Measurements from ENCODE around the gene ACAD8.

ACAD8 gene

DNA sequence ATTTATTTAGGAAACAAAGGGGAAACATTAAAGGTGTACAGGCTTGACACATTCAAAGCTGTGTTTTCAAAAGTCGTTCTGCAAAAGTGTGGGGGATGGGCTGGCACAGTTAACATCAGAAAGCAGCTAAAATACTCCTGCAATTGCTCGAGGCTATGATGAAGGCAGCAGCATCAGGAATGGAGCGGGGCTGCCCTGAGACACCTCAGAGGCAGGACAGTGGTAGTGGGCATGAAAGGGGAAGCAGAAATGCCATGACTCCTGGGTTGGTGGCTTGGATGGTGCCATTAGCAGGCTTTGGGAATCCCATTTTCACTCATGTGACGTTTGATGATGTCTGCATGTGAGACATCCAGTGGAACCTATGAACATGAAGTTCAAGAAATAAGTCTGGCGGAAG, 30.2 kb upstream of the ACAD8 start:
- peak overlapping the region; percentile 42 for H3K4me3 ChIP-seq (ENCODE audit: control insufficient read depth, low read depth, low read length)
- DNase-seq (ENCODE audit: low read depth) = no peak
- TF ChIP-seq, protein P1, sequence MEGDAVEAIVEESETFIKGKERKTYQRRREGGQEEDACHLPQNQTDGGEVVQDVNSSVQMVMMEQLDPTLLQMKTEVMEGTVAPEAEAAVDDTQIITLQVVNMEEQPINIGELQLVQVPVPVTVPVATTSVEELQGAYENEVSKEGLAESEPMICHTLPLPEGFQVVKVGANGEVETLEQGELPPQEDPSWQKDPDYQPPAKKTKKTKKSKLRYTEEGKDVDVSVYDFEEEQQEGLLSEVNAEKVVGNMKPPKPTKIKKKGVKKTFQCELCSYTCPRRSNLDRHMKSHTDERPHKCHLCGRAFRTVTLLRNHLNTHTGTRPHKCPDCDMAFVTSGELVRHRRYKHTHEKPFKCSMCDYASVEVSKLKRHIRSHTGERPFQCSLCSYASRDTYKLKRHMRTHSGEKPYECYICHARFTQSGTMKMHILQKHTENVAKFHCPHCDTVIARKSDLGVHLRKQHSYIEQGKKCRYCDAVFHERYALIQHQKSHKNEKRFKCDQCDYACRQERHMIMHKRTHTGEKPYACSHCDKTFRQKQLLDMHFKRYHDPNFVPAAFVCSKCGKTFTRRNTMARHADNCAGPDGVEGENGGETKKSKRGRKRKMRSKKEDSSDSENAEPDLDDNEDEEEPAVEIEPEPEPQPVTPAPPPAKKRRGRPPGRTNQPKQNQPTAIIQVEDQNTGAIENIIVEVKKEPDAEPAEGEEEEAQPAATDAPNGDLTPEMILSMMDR (IDR thresholded peaks at IDR 0.05; ENCODE audit: control insufficient read depth, insufficient read depth, low read depth, low read length, missing control alignments) = no peak

DNA sequence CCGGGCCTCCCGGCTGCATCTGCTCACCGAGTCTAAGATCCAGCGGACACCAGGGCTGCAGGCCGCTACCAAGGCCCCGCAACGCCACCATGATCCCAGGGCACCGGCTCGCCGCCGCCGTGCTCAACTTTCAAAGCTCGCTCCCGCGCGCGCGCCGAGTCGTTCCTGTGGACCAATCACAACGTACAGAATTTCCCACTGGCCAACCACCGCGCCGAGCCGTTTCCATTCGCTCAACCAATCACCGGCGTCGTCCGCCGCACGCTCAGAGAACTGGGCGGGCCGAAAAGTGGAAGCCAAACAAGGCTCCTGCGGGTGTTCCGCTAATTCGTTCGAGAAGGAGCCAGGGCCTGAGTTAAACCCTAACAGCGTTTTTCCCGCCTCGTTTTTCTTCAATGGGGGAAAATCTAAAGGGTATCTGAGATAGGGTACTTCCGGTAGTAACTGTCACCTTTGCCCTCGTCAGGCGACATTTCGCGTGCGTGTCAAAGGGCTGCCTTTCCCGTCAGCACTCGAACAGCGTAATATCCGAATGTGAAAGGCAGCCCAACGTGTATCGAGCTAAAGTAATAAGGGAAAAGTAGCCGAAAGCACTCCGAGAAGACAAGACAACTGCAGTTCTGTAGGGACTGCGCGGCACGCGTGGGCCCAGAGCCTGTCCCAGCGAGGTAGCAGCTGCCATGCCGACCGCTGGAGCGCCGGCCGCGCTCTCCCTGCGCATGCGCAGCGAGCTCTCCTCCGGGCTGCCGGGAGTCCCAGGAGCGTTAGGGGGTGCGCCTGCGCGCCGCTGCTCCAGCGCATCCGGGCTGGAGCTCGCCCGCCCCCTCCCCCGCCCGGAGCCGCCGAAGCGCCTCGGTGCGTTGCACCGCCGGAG, 29.3 kb upstream of the ACAD8 start, which contains the start of the genes NCAPD3 and VPS26B:
Gene NCAPD3, minus strand, starts transcription at position 132 of the 874 bp plus-strand sequence. Its CDS starts 41 bp downstream, at position 91.
Gene VPS26B, plus strand, starts transcription at position 836 of the 874 bp plus-strand sequence. CDS start 452 bp downstream, outside the sequence.
- peak; percentile 76 for DNase-seq (ENCODE audit: low read depth)
- TF ChIP-seq, protein P1 (IDR thresholded peaks at IDR 0.05; ENCODE audit: control insufficient read depth, insufficient read depth, low read depth, low read length, missing control alignments) = no peak
- peak within 1 kb of the TSS; percentile 79 for H3K4me3 ChIP-seq (ENCODE audit: control insufficient read depth, low read depth, low read length)

DNA sequence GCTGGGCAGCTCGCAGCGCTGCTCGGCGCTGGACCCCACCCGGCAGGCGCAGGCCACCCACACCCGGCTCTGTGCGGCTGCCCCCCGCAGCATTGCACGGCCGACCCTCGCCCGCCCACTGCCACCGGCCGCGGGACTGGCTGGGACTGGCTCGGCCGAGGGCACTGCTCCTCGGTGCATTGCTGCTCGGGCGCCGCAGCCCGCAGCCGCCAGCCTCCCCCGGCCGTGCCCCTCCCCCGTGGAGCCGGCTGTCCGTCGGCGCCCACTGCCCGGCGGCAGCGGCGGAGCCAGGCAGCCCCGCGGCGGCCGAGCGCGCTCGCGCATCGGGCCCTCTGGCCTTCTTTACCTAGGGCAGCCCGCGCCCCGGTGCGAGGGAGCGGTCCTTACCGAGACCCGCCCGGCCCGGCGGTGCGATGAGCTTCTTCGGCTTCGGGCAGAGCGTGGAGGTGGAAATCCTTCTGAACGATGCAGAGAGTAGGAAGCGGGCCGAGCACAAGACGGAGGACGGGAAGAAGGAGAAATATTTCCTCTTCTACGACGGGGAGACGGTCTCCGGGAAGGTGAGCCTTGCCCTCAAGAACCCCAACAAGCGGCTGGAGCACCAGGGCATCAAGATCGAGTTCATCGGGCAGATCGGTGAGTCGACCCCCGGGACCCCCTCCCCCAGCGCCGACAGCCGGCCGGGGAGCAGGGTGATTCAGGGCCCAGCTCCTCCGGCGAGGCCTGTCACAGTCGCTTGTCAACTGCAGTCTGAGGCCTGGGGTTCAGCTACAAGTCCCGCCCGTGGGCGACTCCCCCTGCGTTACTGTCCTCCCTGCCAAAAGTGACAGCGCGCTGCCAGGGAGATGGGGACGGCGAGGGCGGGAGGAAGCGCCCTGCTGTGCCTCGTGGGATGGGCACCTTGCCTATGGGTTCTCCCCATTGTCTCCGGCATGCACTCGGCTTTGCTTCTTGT, 28.4 kb upstream of the ACAD8 start:
- peak overlapping the region; percentile 79 for H3K4me3 ChIP-seq (ENCODE audit: control insufficient read depth, low read depth, low read length)
- no peak for DNase-seq (ENCODE audit: low read depth)
- TF ChIP-seq, protein P1 (IDR thresholded peaks at IDR 0.05; ENCODE audit: control insufficient read depth, insufficient read depth, low read depth, low read length, missing control alignments) = no peak

DNA sequence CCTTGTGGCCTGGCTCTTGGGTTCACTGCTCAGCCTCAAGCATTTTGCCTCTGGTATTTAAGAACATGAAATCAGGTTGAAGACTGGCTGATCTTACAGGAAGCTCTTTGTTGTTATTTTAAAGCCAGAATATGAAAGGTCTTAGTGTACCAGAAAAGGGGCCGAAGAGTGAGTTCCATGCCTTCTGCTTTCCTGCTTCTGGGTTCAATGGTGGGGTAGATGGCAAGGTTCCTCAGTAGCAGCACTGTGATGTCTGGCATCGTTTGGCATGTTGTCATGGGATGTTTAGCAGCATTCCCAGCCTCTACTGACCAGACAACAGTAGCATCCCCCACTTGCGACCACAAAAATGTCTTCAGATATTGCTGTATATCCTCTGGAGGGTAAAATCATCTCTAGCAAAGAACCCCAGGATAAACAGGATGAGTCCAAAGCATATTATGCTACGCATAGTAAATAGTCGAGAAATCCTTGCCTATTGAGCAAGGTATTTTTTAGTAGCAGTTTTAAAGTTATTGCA, 26.5 kb upstream of the ACAD8 start:
- DNase-seq (ENCODE audit: low read depth) = no peak
- H3K4me3 ChIP-seq (ENCODE audit: control insufficient read depth, low read depth, low read length) = no peak overlapping the region

DNA sequence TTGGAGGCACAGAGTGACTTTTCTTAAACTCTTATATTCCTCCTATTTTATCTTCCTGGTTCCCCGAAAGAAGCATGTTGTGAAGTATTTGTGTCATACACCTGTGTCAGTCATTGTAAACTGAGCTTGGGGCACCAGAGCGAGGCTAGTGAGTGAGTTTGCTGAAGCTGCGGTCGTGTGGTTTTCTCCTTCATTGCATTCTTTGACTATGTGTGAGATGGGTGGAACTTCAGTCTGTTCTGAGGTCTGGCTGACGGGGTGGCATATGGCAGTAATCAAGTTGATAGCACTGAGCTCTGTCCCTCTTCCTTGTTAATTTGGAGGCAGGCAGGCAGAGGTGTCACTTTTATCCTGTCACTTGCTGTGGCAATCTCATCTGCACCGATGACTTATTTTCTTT, 24.7 kb upstream of the ACAD8 start:
- TF ChIP-seq, protein P1 (IDR thresholded peaks at IDR 0.05; ENCODE audit: control insufficient read depth, insufficient read depth, low read depth, low read length, missing control alignments) = no peak
- peak; percentile 58 for DNase-seq (ENCODE audit: low read depth)

More for the DNA sequence above, 26.5 kb upstream of the ACAD8 start:
- TF ChIP-seq, protein P1 (IDR thresholded peaks at IDR 0.05; ENCODE audit: control insufficient read depth, insufficient read depth, low read depth, low read length, missing control alignments) = no peak

More for the DNA sequence above, 24.7 kb upstream of the ACAD8 start:
- no peak overlapping the region for H3K4me3 ChIP-seq (ENCODE audit: control insufficient read depth, low read depth, low read length)

All from AG09309 (cell line).